Esophagus squamous epithelium (tissue), 5 donors: ENCODE data around the gene MYO3B. TPM values are rescaled to one million over a fixed set of nuclear protein-coding genes. Genes with fewer than 3 reads are reported as not detected.
"Not testable (repeated sequence)": the region's sequence is repeated elsewhere in the genome, so short reads cannot be mapped to it uniquely, and the experiment has no call there.

Experiments used
- DNase-seq: peaks from one replicate; lab custom pipeline; 2025; lab: John Stamatoyannopoulos, UW
- H3K27ac ChIP-seq, 4 donors: fragments of 200-600 bp; sonication (generic); one replicate each; pipeline ENCODE4 v1.5.1; 2016 to 2019; ENCODE audit warnings: mild to moderate bottlenecking in 1 of 4
- H3K27me3 ChIP-seq, 4 donors: fragments of 200-600 bp; sonication (generic); 1 replicate in 3 of 4; 2 replicates in 1 of 4; pipeline versions ENCODE4 v1.5.1 to v1.6.0; 2017 to 2021; ENCODE audit warnings: antibody characterized with exemption in 1 of 4
- H3K36me3 ChIP-seq, 3 donors: fragments of 200-600 bp; sonication (generic); one replicate each; pipeline ENCODE4 v1.5.1; 2016 to 2019
- H3K4me1 ChIP-seq, 3 donors: fragments of 200-600 bp; sonication (generic); one replicate each; pipeline ENCODE4 v1.5.1; 2017 to 2019
- H3K4me3 ChIP-seq, 4 donors: fragments of 200-600 bp; sonication (generic); 1 replicate in 3 of 4; 2 replicates in 1 of 4; pipeline ENCODE4 v1.5.1; 2016 to 2019; ENCODE audit warnings: mild to moderate bottlenecking in 2 of 4, moderate library complexity in 1 of 4
- H3K9me3 ChIP-seq, 3 donors: fragments of 200-600 bp; sonication (generic); one replicate each; pipeline ENCODE4 v1.5.1; 2016 to 2019
- POLR2A ChIP-seq, 4 donors: fragments of 450-650 bp; IDR thresholded peaks; one replicate each; pipeline ENCODE4 v1.6.1; 2017; ENCODE audit warnings: antibody characterized with exemption in 4 of 4, mild to moderate bottlenecking in 4 of 4, moderate library complexity in 3 of 4
- WGBS, 2 donors: methylation state at CpG; one replicate each; pipeline ENCODE4 v1.1.5; 2018; 5-methylcytosine and 5-hydroxymethylcytosine counted together
- intact Hi-C: fragments of 100-400 bp; cut with DNase I; formaldehyde crosslinking; loops from one replicate; pipeline ENCODE4 v1.15.0; 2022
- total RNA-seq, 4 donors: library from RNA; depleted of rRNA; stranded (reverse); fragments of >200 nt; gene quantifications; one replicate each; pipeline ENCODE4 v1.1.0, GENCODE V29; 2016
- TF ChIP-seq, protein P1 (sequence below), 6 experiments: fragments of 450-650 bp in 4 of 6; fragments of 200-600 bp in 2 of 6; sonication (generic) in 2 of 6; IDR thresholded peaks; one replicate each; pipeline ENCODE4 v1.5.1; 2016 to 2019; ENCODE audit warnings: antibody characterized with exemption in 6 of 6, mild to moderate bottlenecking in 4 of 6, moderate library complexity in 4 of 6
- donor health status: DM: yes; HTN: yes; CAD: no.

The MYO3B gene
- total RNA-seq, 4 donors from 2014 or later, result 0.15 to 0.38 (median 0.18) TPM

DNA sequence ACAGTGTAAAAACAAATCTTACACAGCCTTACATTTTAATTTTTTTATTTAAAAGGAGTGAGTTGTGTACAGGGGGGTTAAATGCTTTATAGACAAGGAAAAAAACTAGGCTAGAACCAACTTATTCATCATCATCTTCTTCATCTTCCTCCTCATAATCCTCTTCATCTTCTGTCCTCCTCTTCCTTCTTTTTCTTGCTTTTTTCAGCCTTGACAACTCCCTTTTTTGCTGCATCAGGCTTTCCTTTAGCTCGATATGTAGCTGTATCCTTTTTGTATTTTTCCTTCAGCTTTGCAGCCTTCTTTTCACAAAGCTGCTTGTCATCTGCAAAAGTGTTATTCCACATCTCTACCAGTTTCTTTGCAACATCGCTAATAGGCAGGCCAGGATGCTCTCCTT lies 423.5 kb downstream of the MYO3B start:
- intact Hi-C loops, result no loop called here
- 41 to 81% methylated on average over 2 of the region's 2 CpGs for WGBS, 2 donors
- TF ChIP-seq POLR2A (IDR thresholded peaks at IDR 0.05), result no peak
- TF ChIP-seq, protein P1, sequence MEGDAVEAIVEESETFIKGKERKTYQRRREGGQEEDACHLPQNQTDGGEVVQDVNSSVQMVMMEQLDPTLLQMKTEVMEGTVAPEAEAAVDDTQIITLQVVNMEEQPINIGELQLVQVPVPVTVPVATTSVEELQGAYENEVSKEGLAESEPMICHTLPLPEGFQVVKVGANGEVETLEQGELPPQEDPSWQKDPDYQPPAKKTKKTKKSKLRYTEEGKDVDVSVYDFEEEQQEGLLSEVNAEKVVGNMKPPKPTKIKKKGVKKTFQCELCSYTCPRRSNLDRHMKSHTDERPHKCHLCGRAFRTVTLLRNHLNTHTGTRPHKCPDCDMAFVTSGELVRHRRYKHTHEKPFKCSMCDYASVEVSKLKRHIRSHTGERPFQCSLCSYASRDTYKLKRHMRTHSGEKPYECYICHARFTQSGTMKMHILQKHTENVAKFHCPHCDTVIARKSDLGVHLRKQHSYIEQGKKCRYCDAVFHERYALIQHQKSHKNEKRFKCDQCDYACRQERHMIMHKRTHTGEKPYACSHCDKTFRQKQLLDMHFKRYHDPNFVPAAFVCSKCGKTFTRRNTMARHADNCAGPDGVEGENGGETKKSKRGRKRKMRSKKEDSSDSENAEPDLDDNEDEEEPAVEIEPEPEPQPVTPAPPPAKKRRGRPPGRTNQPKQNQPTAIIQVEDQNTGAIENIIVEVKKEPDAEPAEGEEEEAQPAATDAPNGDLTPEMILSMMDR (IDR thresholded peaks at IDR 0.05), result no peak

GRCh38 chr2:170605862-170606261 lies 427.9 kb downstream of the MYO3B start:
- Histone ChIP-seq H3K36me3 (no peaks in the 10 kb centered on the region), H3K27me3 (no peaks in the 10 kb centered on the region), H3K27ac (no peak overlapping the region), H3K4me1 (no peaks in the 10 kb centered on the region), H3K4me3 (no peak overlapping the region), H3K9me3 (no peaks in the 10 kb centered on the region)
- WGBS, 2 donors, result 79 to 89% methylated on average over 3 of the region's 3 CpGs
- no peak for DNase-seq
- TF ChIP-seq, protein P1 (IDR thresholded peaks at IDR 0.05), result no peak
- intact Hi-C loops, result no loop called here

More for the DNA sequence above, 423.5 kb downstream of the MYO3B start:
- Histone ChIP-seq H3K4me3 (no peak overlapping the region), H3K27me3 (no peaks in the 10 kb centered on the region), H3K27ac (no peak overlapping the region), H3K36me3 (no peaks in the 10 kb centered on the region), H3K9me3 (no peaks in the 10 kb centered on the region), H3K4me1 (no peaks in the 10 kb centered on the region)
- DNase-seq, result no peak

DNA sequence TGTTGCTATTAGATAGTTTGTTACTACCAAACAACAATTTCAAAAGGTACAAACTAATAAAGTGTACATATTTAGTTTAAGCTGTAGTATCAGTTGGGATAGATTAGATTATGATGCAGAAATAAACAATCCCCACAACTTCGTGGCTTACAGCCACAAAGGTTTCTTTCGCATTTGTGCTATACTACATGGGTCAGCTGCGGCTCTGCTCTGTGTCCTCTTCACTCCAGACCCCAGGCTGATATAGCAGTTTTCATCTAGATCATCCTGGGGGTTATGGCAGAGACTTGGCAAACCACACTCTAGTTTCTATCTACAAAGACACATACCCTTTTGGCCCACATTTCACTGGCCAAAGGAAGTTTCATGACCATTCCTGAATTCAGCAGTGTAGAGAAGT lies 429.2 kb downstream of the MYO3B start:
- H3K27ac ChIP-seq, result no peak overlapping the region
- no peak for DNase-seq
- WGBS, 2 donors, result 83 to 91% methylated on average over 3 of the region's 3 CpGs
- no peaks in the 10 kb centered on the region for H3K4me1 ChIP-seq
- no peaks in the 10 kb centered on the region for H3K27me3 ChIP-seq
- no peaks in the 10 kb centered on the region for H3K9me3 ChIP-seq
- TF ChIP-seq POLR2A (IDR thresholded peaks at IDR 0.05), result no peak
- TF ChIP-seq, protein P1 (IDR thresholded peaks at IDR 0.05), result no peak
- no peaks in the 10 kb centered on the region for H3K36me3 ChIP-seq
- no peak overlapping the region for H3K4me3 ChIP-seq
- intact Hi-C loops, result no loop called here

- H3K36me3 ChIP-seq, result no peaks in the 10 kb centered on the region
- no peak overlapping the region for H3K4me3 ChIP-seq
- H3K27ac ChIP-seq, result no peak overlapping the region
- intact Hi-C loops, result no loop called here
- DNase-seq, result no peak
- WGBS, 2 donors, result 60 to 85% methylated on average over 2 of the region's 2 CpGs
- H3K9me3 ChIP-seq, result no peaks in the 10 kb centered on the region
- TF ChIP-seq, protein P1 (IDR thresholded peaks at IDR 0.05), result no peak
- TF ChIP-seq POLR2A (IDR thresholded peaks at IDR 0.05), result no peak
- peaks cover 0 to 7% (median 0%) of the 10 kb centered on the region in 3 donors for H3K4me1 ChIP-seq
- H3K27me3 ChIP-seq, result no peaks in the 10 kb centered on the region
These were observed 432.7 kb downstream of the MYO3B start for GRCh38 chr2:170610615-170611014.

- H3K36me3 ChIP-seq, H3K4me3 ChIP-seq, H3K9me3 ChIP-seq, DNase-seq, H3K4me1 ChIP-seq, intact Hi-C loops, H3K27ac ChIP-seq, H3K27me3 ChIP-seq: not testable (repeated sequence)
- WGBS, 2 donors, result 59 to 73% methylated on average over 5 of the region's 7 CpGs
These were observed 441.0 kb downstream of the MYO3B start for GRCh38 chr2:170618948-170619347.

- intact Hi-C loops, H3K27me3 ChIP-seq, H3K9me3 ChIP-seq, H3K4me3 ChIP-seq, H3K27ac ChIP-seq, DNase-seq, H3K36me3 ChIP-seq, H3K4me1 ChIP-seq: not testable (repeated sequence)
- WGBS, 2 donors, result 91 to 100% methylated on average over 2 to 4 of the region's 4 CpGs
These were observed 457.1 kb downstream of the MYO3B start for GRCh38 chr2:170635094-170635493.
